Tibial artery (tissue), 4 donors: ENCODE results near the gene SLC49A4.
A peak's percentile ranks its signal among the peaks of the same experiment; 100 is the strongest.

Experiments
- DNase-seq, 2 donors: peaks; one replicate each; pipeline ENCODE4 v3.0.0-alpha.2; 2019
- H3K27ac ChIP-seq, 2 donors: fragments of 200-600 bp; sonication (generic) in 1 of 2; 1 replicate in 1 of 2; 2 replicates in 1 of 2; pipeline ENCODE4 v1.5.1; 2018 to 2019; ENCODE audit warnings: mild to moderate bottlenecking in 1 of 2
- H3K27me3 ChIP-seq, 2 donors: fragments of 200-600 bp; sonication (generic) in 1 of 2; one replicate each; pipeline versions ENCODE4 v1.5.1 to v1.6.0; 2016 to 2019
- H3K36me3 ChIP-seq, 3 donors: fragments of 200-600 bp; sonication (generic) in 2 of 3; one replicate each; pipeline ENCODE4 v1.5.1; 2016 to 2019; ENCODE audit warnings: mild to moderate bottlenecking in 2 of 3
- H3K4me1 ChIP-seq, 4 donors: fragments of 200-600 bp; sonication (generic) in 2 of 4; 1 replicate in 3 of 4; 2 replicates in 1 of 4; pipeline ENCODE4 v1.5.1; 2016 to 2019
- H3K4me3 ChIP-seq, 2 donors: fragments of 200-600 bp; sonication (generic) in 1 of 2; 1 replicate in 1 of 2; 2 replicates in 1 of 2; pipeline ENCODE4 v1.5.1; 2018 to 2019; ENCODE audit warnings: mild to moderate bottlenecking in 2 of 2
- H3K9me3 ChIP-seq, 3 donors: fragments of 200-600 bp; sonication (generic) in 1 of 3; one replicate each; pipeline ENCODE4 v1.5.1; 2016 to 2019
- CTCF ChIP-seq, 2 experiments: fragments of 200-600 bp in 1 of 2; fragments of 450-650 bp in 1 of 2; IDR thresholded peaks; one replicate each; pipeline ENCODE4 v1.5.1; 2017 to 2019; ENCODE audit warnings: antibody characterized with exemption in 2 of 2, mild to moderate bottlenecking in 1 of 2, moderate library complexity in 1 of 2
- intact Hi-C: fragments of 100-400 bp; cut with DNase I; formaldehyde crosslinking; loops from one replicate; pipeline ENCODE4 v1.15.0; 2023; ENCODE audit warnings: low total_unique reads

SLC49A4 gene

GRCh38 chr3:122917412-122917811, 122.5 kb downstream of the SLC49A4 start:
- H3K9me3 ChIP-seq: no peaks in the 10 kb centered on the region
- no peak for TF ChIP-seq CTCF (IDR thresholded peaks at IDR 0.05)
- DNase-seq: no peak
- no peak overlapping the region for H3K27ac ChIP-seq
- H3K4me3 ChIP-seq: no peak overlapping the region
- intact Hi-C loops: no loop called here
- peaks cover 0 to 14% of the 10 kb centered on the region in 2 donors for H3K27me3 ChIP-seq
- no peaks in the 10 kb centered on the region for H3K36me3 ChIP-seq
- peaks cover 0 to 11% (median 0%) of the 10 kb centered on the region in 4 donors for H3K4me1 ChIP-seq

- H3K36me3 ChIP-seq: no peaks in the 10 kb centered on the region
- H3K27me3 ChIP-seq: peaks cover 0 to 16% of the 10 kb centered on the region in 2 donors
- peaks cover 0 to 11% (median 0%) of the 10 kb centered on the region in 4 donors for H3K4me1 ChIP-seq
- no peak overlapping the region for H3K4me3 ChIP-seq
- intact Hi-C loops: no loop called here
- no peak for TF ChIP-seq CTCF (IDR thresholded peaks at IDR 0.05)
- no peak overlapping the region for H3K27ac ChIP-seq
- no peak for DNase-seq
- no peaks in the 10 kb centered on the region for H3K9me3 ChIP-seq
Observed at GRCh38 chr3:122918576-122919290, 123.9 kb downstream of the SLC49A4 start.

GRCh38 chr3:122919291-122919610, 124.4 kb downstream of the SLC49A4 start:
- DNase-seq: no peak
- intact Hi-C loops: no loop called here
- no peaks in the 10 kb centered on the region for H3K9me3 ChIP-seq
- peaks cover 0 to 11% (median 0%) of the 10 kb centered on the region in 4 donors for H3K4me1 ChIP-seq
- H3K4me3 ChIP-seq: no peak overlapping the region
- H3K27me3 ChIP-seq: peaks cover 0 to 16% of the 10 kb centered on the region in 2 donors
- no peak overlapping the region for H3K27ac ChIP-seq
- TF ChIP-seq CTCF (IDR thresholded peaks at IDR 0.05): no peak
- no peaks in the 10 kb centered on the region for H3K36me3 ChIP-seq

- TF ChIP-seq CTCF (IDR thresholded peaks at IDR 0.05): no peak
- no peaks in the 10 kb centered on the region for H3K36me3 ChIP-seq
- H3K9me3 ChIP-seq: no peaks in the 10 kb centered on the region
- peaks cover 0 to 11% (median 0%) of the 10 kb centered on the region in 4 donors for H3K4me1 ChIP-seq
- intact Hi-C loops: no loop called here
- no peak overlapping the region for H3K27ac ChIP-seq
- H3K4me3 ChIP-seq: no peak overlapping the region
- H3K27me3 ChIP-seq: peaks cover 0 to 16% of the 10 kb centered on the region in 2 donors
- DNase-seq: peak in 1 of 2 donors; percentile 46
Observed at GRCh38 chr3:122920986-122921385, 126.1 kb downstream of the SLC49A4 start.

GRCh38 chr3:122921791-122922651, 127.2 kb downstream of the SLC49A4 start:
- no peak overlapping the region for H3K27ac ChIP-seq
- no peaks in the 10 kb centered on the region for H3K9me3 ChIP-seq
- no peak overlapping the region for H3K4me3 ChIP-seq
- H3K4me1 ChIP-seq: peaks cover 0 to 11% (median 0%) of the 10 kb centered on the region in 4 donors
- DNase-seq: peak; percentile 21 to 59
- peaks cover 0 to 16% of the 10 kb centered on the region in 2 donors for H3K27me3 ChIP-seq
- no peak for TF ChIP-seq CTCF (IDR thresholded peaks at IDR 0.05)
- H3K36me3 ChIP-seq: no peaks in the 10 kb centered on the region
- intact Hi-C loops: no loop called here
